NCI-H526 (cell line): Measurements from ENCODE around the gene SIVA1.
"Not testable (repeated sequence)": the region's sequence is repeated elsewhere in the genome, so short reads cannot be mapped to it uniquely, and the experiment has no call there.

ENCODE experiments used
- DNase-seq, 2 experiments: peaks; one replicate each; lab custom pipeline; 2025; lab: John Stamatoyannopoulos, UW

SIVA1 gene

GRCh38 chr14:104734991-104735779 is 17.8 kb upstream of the SIVA1 start:
- DNase-seq = no peak

DNA sequence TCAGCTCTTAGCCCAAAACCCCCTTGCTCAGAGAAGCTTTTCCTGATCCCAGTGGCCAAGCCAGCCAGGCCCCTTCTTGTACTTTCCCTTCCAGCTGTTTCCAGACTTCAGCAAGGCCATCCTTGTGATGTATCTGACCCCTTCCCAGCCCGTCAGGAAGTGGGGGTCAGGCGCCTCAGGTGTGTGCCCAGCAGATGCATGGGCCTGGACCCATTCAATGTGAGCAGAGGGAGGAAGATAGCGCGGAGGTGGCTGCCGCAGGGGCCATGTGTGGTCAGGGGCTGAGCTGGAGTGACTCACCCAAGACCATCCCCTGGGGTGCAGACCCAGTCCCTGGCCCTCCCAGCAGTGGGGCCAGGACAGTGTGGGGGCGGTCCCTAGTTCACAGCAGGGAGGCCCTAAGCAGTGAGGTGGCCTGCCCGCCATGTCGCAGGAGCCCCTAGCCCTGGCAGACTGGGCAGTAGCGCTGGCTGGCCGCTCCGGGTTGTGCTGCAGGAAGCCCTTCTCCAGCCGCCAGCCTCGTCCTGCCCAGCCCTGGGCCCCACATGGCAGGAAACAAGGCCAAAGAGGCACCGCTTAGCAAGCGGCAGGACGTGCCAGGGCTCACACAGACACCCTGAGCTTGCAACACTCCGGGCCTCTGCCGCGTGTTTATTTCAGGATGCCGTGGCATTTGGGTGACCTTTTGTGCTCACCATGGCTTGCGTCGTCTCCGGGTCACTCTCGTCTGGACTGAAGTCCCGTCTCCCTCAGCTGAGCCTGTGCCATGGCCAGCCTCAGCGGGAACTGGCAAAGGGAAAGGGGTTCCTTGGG is 16.9 kb upstream of the SIVA1 start:
- no peak for DNase-seq

DNA sequence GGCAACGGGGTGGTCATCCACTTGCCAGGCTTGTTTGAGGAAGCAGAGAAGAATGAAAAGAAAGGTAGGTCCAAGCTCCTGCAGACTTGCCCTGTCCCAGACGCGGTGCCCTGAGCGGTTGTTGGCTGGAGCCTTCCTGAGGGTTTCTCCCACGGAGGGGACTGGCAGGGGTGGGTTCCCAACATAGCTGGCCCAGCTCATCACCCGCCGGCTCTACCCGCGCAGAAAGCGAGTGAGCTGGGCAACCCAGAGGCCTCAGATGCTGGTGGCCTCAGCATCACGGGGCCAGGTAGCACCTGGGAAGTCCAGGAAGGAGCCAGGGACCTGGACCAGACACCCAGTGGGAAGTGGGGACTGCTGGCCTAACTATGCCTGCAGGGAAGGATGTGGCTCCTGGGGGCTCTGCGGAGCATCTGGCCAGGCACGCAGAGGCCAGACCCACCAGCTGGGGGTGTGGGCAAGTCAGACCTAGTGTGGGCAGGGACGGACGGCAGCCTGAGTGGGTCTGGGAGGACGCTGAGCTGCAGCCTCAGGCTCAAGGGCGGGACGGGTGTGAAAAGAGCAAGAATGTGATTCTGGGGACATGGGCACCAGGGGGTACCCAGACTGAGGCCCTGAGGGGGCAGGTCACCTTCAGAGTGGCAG is 14.4 kb upstream of the SIVA1 start:
- no peak for DNase-seq

GRCh38 chr14:104739026-104739425 is 13.9 kb upstream of the SIVA1 start:
- DNase-seq = no peak

DNA sequence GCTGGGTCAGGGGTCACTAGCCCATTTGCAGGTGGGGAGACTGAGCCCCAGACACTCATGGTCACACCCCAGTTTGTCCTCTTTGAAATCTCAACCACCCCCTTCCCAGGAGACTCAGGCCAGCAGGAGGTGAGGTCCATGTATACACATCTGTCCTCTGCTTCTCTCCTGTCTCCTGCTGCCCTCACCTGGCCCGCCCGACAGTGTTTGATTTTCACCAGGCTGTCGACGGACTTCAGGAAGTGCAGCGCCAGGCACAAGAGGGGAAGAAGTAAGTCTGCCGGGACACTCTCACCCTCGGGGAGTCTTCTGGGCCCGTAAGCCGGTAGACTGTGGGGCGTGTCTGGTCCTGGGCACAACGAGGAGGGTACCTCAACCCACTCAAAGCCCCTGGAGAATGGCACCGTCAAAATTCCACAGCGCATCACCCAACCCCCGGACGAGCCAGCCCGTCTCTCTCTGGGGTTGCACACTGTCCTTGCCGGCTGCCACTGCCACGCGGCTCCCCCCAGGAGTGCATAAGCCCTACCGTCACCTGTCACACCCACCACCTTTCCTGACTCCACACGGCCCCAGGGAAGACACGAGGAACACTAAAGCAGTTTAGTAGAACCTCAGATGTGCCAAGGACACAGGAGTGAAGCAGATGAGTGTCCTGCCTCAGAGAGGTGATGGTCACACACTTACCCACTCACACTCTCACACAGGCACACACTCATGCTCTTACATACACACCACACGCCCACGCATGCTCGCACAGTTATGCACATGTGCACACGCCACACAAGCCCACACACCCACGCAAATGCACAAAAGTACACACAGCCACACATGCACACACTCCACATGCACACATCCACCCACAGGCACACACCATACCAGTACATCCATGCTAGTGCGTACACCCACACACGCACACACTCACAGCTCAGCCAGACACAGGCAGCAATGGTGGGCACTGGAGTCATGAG is 13.1 kb upstream of the SIVA1 start:
- no peak for DNase-seq

DNA sequence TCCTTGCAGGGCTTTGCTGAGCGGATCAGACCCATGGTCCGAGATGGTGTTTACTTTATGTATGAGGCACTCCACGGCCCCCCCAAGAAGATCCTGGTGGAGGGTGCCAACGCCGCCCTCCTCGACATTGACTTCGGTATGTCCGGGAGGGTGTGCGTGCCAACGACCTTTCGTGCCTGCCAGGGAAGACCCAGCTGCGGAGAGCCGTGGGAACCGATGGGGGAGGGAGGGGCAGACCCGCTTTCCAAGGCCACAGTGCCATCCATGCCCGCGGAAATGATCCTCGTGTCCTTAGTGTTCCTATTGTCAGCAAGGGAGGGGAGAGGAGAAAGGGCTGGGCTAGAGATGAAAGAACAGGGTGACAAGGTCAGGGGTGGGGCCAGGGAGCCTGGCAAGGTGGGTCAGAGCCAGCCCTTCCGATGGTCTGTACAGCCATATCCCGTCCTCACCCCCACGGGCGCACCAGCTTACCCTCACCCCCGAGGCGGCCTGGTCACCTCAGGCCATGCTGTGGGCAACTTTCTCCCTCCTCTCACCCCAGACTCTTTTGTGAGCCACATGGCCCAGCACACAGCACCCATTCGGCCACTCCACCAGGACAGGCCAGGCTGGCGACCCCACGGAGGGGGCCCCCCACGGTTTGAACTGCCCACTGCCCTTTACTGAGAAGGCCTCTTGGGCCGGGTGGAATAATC is 11.7 kb upstream of the SIVA1 start:
- DNase-seq = no peak

DNA sequence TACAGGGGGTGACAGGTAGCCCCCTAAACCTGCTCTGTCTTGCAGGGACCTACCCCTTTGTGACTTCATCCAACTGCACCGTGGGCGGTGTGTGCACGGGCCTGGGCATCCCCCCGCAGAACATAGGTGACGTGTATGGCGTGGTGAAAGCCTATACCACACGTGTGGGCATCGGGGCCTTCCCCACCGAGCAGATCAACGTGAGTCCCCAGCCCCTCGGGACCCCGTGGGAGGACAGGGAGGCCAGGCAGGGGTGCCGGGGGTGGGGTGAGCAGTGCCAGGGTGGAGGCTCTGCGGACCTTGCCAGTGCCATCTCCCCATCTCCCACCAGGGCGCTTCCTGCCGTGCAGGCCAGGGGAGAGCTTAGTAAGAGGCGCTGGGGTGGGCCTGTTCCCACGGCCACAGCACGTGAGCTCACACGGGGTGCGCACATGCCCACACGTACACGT is 11.1 kb upstream of the SIVA1 start:
- DNase-seq = no peak

- DNase-seq = no peak
Observed at GRCh38 chr14:104742586-104743455, 10.1 kb upstream of the SIVA1 start.

- no peak for DNase-seq
Observed at GRCh38 chr14:104743461-104744380, 9.2 kb upstream of the SIVA1 start.

DNA sequence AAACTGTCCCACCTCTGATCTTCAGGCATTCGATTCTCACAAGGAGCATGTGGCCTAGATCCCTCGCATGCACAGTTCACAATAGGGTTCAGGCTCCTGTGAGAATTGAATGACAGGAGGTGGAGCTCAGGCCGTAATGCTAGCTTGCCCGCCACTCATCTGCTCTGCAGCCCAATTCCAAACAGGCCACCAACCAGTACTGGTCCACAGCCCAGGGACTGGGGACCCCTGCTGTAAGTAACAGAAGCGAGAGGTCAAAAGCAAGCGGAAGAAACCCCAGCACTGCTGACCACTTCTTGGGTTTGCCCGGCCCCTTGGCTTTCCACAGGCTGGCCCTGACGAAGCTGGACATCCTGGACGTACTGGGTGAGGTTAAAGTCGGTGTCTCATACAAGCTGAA is 8.5 kb upstream of the SIVA1 start:
- no peak for DNase-seq

DNA sequence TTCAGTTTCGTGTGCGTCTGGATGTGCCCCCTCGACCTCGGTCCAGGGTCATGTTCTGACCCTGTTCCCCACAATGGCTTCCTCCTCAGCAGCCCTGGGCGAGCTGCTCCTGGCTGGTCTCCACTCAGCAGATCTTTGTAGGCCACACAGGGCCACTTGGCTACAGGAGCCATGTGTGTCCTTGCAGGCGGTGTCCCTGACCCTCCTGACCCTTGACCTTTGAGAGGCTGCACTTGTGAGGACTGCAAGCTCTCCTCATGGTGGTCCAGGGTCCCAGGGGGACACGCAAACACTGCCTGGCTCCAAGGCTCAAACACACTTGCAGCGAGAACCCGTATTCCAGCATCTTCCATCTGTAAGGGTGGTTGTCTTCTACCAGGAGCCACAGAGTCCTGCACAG is 7.5 kb upstream of the SIVA1 start:
- no peak for DNase-seq

GRCh38 chr14:104746071-104746545 is 6.8 kb upstream of the SIVA1 start:
- DNase-seq = no peak

- no peak for DNase-seq
Observed at GRCh38 chr14:104746934-104747481, 5.9 kb upstream of the SIVA1 start.

DNA sequence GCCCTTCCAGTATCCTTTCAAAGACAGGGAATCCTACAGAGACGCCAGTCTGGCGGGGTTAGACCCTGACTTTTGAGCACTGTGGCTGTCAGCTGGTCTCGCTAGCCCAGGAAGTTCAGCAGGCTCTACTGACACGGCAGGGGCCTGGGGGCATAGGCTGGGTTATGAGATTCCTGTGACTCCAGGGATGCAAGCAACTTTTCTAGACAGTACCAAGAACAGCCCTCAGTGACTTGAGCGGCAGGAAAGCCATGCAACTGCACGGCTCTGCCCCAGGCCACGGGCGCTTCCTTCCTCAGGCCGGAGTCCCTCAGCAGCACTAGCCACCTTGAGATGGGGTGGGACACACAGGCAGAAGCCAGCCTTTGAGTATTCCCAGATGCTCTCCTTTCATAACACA is 5.1 kb upstream of the SIVA1 start:
- DNase-seq = no peak

GRCh38 chr14:104749111-104749649 is 3.8 kb upstream of the SIVA1 start:
- no peak for DNase-seq

DNA sequence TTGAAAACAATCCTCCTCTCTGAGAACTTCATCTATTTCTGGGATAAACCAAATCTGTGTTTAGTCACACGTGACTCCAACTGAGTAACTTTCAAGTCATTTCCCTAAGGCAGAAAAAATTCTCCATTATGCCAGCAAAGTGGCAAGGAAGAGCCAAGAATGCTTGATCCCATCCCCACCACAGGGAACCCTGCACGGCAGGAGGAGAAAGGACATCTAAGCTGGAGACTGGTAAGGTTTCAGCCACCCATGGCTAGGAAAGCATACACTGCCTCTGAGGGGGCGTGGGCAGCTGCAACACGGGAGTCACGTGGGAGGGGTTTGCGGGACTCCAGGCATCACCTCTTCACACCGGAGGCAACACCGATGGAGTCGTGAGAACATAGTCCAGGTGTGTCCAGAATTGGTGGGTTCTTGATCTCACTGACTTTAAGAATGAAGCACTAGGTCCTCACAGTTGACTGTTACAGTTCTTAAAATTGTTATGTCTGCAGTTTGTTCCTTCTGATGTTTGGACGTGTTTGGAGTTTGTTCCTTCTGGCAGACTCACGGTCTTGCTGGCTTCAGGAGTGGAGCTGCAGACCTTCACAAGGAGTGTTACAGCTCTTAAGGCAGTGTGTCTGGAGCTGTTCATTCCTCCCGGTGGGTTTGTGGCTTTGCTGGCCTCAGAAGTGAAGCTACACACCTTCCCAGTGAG is 2.7 kb upstream of the SIVA1 start:
- DNase-seq = no peak

GRCh38 chr14:104750753-104751057 is 2.2 kb upstream of the SIVA1 start:
- not testable (repeated sequence) for DNase-seq
